ENCODE measurements around the gene GJC1. TPM values are rescaled to one million over a fixed set of nuclear protein-coding genes. Genes with fewer than 3 reads are reported as not detected.
A peak's percentile ranks its signal among the peaks of the same experiment; 100 is the strongest.

The GJC1 gene
- polyA plus RNA-seq, 1 donor from 2014 or later: 8.0 TPM

- TF ChIP-seq EZH2 (IDR thresholded peaks at IDR 0.05; ENCODE audit: borderline replicate concordance, insufficient read depth, low read length, poor library complexity, severe bottlenecking): no peak
- TF ChIP-seq, protein P1, sequence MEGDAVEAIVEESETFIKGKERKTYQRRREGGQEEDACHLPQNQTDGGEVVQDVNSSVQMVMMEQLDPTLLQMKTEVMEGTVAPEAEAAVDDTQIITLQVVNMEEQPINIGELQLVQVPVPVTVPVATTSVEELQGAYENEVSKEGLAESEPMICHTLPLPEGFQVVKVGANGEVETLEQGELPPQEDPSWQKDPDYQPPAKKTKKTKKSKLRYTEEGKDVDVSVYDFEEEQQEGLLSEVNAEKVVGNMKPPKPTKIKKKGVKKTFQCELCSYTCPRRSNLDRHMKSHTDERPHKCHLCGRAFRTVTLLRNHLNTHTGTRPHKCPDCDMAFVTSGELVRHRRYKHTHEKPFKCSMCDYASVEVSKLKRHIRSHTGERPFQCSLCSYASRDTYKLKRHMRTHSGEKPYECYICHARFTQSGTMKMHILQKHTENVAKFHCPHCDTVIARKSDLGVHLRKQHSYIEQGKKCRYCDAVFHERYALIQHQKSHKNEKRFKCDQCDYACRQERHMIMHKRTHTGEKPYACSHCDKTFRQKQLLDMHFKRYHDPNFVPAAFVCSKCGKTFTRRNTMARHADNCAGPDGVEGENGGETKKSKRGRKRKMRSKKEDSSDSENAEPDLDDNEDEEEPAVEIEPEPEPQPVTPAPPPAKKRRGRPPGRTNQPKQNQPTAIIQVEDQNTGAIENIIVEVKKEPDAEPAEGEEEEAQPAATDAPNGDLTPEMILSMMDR (IDR thresholded peaks at IDR 0.05; ENCODE audit: poor library complexity, severe bottlenecking): no peak
- no peak for TF ChIP-seq TAF1 (IDR thresholded peaks at IDR 0.05; ENCODE audit: low read depth)
- no peak for TF ChIP-seq POLR2AphosphoS5 (IDR thresholded peaks at IDR 0.05)
- TF ChIP-seq, protein P2, sequence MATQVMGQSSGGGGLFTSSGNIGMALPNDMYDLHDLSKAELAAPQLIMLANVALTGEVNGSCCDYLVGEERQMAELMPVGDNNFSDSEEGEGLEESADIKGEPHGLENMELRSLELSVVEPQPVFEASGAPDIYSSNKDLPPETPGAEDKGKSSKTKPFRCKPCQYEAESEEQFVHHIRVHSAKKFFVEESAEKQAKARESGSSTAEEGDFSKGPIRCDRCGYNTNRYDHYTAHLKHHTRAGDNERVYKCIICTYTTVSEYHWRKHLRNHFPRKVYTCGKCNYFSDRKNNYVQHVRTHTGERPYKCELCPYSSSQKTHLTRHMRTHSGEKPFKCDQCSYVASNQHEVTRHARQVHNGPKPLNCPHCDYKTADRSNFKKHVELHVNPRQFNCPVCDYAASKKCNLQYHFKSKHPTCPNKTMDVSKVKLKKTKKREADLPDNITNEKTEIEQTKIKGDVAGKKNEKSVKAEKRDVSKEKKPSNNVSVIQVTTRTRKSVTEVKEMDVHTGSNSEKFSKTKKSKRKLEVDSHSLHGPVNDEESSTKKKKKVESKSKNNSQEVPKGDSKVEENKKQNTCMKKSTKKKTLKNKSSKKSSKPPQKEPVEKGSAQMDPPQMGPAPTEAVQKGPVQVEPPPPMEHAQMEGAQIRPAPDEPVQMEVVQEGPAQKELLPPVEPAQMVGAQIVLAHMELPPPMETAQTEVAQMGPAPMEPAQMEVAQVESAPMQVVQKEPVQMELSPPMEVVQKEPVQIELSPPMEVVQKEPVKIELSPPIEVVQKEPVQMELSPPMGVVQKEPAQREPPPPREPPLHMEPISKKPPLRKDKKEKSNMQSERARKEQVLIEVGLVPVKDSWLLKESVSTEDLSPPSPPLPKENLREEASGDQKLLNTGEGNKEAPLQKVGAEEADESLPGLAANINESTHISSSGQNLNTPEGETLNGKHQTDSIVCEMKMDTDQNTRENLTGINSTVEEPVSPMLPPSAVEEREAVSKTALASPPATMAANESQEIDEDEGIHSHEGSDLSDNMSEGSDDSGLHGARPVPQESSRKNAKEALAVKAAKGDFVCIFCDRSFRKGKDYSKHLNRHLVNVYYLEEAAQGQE (IDR thresholded peaks at IDR 0.05; ENCODE audit: borderline replicate concordance): no peak
- no peak for TF ChIP-seq SMC3 (conservative IDR thresholded peaks at IDR 0.05; ENCODE audit: poor library complexity)
- TF ChIP-seq EP300 (conservative IDR thresholded peaks at IDR 0.05; ENCODE audit: poor library complexity, severe bottlenecking): no peak
- TF ChIP-seq RAD21 (conservative IDR thresholded peaks at IDR 0.05): no peak
- no peak for TF ChIP-seq MXI1 (conservative IDR thresholded peaks at IDR 0.05; ENCODE audit: poor library complexity, severe bottlenecking)
- Histone ChIP-seq H3K9ac (ENCODE audit: low read length) (no peak overlapping the region), H2AFZ (ENCODE audit: low read depth, low read length) (no peak overlapping the region), H4K20me1 (ENCODE audit: insufficient read depth) (no peaks in the 10 kb centered on the region), H3K4me2 (ENCODE audit: low read length) (no peak overlapping the region), H3K9me3 (ENCODE audit: low read length) (no peaks in the 10 kb centered on the region), H3F3A (ENCODE audit: insufficient read depth, low read length, poor library complexity, severe bottlenecking) (no peaks in the 10 kb centered on the region), H3K36me3 (ENCODE audit: insufficient read depth, low read length) (no peaks in the 10 kb centered on the region), H3K79me2 (replicated peaks; ENCODE audit: insufficient read depth, low read length) (no peaks in the 10 kb centered on the region), H3K9me2 (ENCODE audit: insufficient read depth, low read length) (no peaks in the 10 kb centered on the region), H3K27me3 (ENCODE audit: insufficient read depth, low read depth, low read length) (peaks cover 6% of the 10 kb centered on the region), H3K27ac (ENCODE audit: low read length) (no peak overlapping the region), H3K4me3 (ENCODE audit: low read length) (no peak overlapping the region)
Measured at GRCh38 chr17:44780161-44780560, 49.9 kb downstream of the GJC1 start.

DNA sequence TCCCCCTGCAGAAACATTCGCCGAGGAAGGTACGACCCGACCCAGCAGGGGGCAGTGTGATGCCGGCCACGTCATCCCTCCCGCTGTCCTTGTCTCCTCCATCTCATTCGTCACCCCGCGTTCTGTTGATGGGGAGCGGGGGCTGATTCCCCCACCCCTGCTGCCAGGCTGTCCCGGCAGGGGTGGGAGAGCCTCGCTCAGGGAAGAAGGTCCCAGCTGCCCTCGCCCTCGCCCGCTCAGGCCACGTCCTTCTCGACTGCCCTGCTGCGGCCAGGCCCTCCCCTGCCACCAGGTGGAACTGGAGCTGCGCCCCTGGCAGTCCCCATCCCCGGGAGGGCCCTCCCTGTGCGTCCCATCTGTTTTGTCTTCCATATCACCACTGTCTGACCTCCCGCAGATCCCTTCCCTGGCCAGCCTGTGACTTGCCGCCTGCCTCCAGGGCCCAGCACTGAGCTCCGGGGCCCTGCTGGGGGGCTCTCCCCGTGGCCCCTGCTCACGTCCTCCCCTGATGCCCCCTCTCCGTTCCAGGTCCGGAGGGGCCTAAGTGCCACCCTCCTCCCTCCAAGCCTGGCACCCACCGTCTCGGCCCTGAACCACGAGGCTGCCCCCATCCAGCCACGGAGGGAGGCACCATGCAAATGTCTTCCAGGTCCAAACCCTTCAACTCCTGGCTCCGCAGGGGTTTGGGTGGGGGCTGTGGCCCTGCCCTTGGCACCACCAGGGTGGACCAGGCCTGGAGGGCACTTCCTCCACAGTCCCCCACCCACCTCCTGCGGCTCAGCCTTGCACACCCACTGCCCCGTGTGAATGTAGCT, 50.7 kb downstream of the GJC1 start:
- H3K9me3 ChIP-seq (ENCODE audit: low read length): no peaks in the 10 kb centered on the region
- H3F3A ChIP-seq (ENCODE audit: insufficient read depth, low read length, poor library complexity, severe bottlenecking): no peaks in the 10 kb centered on the region
- H3K4me3 ChIP-seq (ENCODE audit: low read length): no peak overlapping the region
- H3K9ac ChIP-seq (ENCODE audit: low read length): no peak overlapping the region
- H3K36me3 ChIP-seq (ENCODE audit: insufficient read depth, low read length): no peaks in the 10 kb centered on the region
- no peak for TF ChIP-seq EZH2 (IDR thresholded peaks at IDR 0.05; ENCODE audit: borderline replicate concordance, insufficient read depth, low read length, poor library complexity, severe bottlenecking)
- TF ChIP-seq RAD21 (conservative IDR thresholded peaks at IDR 0.05): peak; percentile 59
- peak; percentile 53 for TF ChIP-seq SMC3 (conservative IDR thresholded peaks at IDR 0.05; ENCODE audit: poor library complexity)
- TF ChIP-seq TAF1 (IDR thresholded peaks at IDR 0.05; ENCODE audit: low read depth): no peak
- TF ChIP-seq, protein P1 (IDR thresholded peaks at IDR 0.05; ENCODE audit: poor library complexity, severe bottlenecking): peak; percentile 72
- no peak for TF ChIP-seq MXI1 (conservative IDR thresholded peaks at IDR 0.05; ENCODE audit: poor library complexity, severe bottlenecking)
- no peak for TF ChIP-seq EP300 (conservative IDR thresholded peaks at IDR 0.05; ENCODE audit: poor library complexity, severe bottlenecking)
- H3K27me3 ChIP-seq (ENCODE audit: insufficient read depth, low read depth, low read length): peaks cover 6% of the 10 kb centered on the region
- no peak overlapping the region for H3K27ac ChIP-seq (ENCODE audit: low read length)
- H4K20me1 ChIP-seq (ENCODE audit: insufficient read depth): no peaks in the 10 kb centered on the region
- H3K79me2 ChIP-seq (replicated peaks; ENCODE audit: insufficient read depth, low read length): no peaks in the 10 kb centered on the region
- no peak overlapping the region for H2AFZ ChIP-seq (ENCODE audit: low read depth, low read length)
- no peaks in the 10 kb centered on the region for H3K9me2 ChIP-seq (ENCODE audit: insufficient read depth, low read length)
- no peak overlapping the region for H3K4me2 ChIP-seq (ENCODE audit: low read length)
